ENCODE data around the gene PPP2R5D. TPM values are rescaled to one million over a fixed set of nuclear protein-coding genes. Genes with fewer than 3 reads are reported as not detected.

PPP2R5D gene
- total and polyA plus RNA-seq, 2 donors from 2014 or later: 21.8 to 22.6 TPM

DNA sequence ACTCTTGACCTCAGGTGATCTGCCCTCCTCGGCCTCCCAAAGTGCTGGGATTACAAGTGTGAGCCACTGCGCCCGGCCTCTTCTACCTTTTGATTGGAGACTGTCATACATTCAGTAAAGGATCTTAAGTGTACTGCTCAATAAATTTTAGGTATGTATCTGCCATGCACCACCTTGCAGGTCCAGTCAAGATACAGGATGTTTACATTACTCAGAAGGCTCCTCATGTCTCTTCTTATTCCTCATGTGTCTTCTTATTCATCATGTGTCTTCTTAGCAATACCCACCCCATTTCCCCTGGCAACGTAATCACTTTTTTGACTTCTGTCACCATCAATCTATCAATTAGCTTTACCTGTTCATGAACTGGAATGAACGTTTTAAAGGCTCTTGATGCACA is 21.5 kb downstream of the PPP2R5D start:
- no peak for DNase-seq
- Histone ChIP-seq H3K9ac (ENCODE audit: low read length in 3 of 3) (no peak overlapping the region), H3K36me3 (ENCODE audit: control insufficient read depth in 2 of 3, insufficient read depth in 3 of 3, low read length in 3 of 3) (peaks cover 6 to 30% (median 16%) of the 10 kb centered on the region in 3 donors), H3K9me3 (ENCODE audit: control insufficient read depth in 2 of 3, insufficient read depth in 1 of 3, low read length in 3 of 3) (no peaks in the 10 kb centered on the region), H3K27me3 (ENCODE audit: control insufficient read depth, insufficient read depth, low read length) (no peaks in the 10 kb centered on the region), H3K4me1 (ENCODE audit: control insufficient read depth in 2 of 3, insufficient read depth in 2 of 3, low read depth in 1 of 3, low read length in 3 of 3) (no peaks in the 10 kb centered on the region), H3K4me3 (ENCODE audit: low read length in 3 of 3) (no peak overlapping the region), H3K27ac (ENCODE audit: low read depth in 2 of 2, low read length in 2 of 2) (no peak overlapping the region)
- TF ChIP-seq, protein P1, sequence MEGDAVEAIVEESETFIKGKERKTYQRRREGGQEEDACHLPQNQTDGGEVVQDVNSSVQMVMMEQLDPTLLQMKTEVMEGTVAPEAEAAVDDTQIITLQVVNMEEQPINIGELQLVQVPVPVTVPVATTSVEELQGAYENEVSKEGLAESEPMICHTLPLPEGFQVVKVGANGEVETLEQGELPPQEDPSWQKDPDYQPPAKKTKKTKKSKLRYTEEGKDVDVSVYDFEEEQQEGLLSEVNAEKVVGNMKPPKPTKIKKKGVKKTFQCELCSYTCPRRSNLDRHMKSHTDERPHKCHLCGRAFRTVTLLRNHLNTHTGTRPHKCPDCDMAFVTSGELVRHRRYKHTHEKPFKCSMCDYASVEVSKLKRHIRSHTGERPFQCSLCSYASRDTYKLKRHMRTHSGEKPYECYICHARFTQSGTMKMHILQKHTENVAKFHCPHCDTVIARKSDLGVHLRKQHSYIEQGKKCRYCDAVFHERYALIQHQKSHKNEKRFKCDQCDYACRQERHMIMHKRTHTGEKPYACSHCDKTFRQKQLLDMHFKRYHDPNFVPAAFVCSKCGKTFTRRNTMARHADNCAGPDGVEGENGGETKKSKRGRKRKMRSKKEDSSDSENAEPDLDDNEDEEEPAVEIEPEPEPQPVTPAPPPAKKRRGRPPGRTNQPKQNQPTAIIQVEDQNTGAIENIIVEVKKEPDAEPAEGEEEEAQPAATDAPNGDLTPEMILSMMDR (IDR thresholded peaks at IDR 0.05; ENCODE audit: borderline replicate concordance, extremely low read depth, insufficient read depth): no peak
- intact Hi-C loops (cut with DNase I): no loop called here
- FAIRE-seq: no peak

DNA sequence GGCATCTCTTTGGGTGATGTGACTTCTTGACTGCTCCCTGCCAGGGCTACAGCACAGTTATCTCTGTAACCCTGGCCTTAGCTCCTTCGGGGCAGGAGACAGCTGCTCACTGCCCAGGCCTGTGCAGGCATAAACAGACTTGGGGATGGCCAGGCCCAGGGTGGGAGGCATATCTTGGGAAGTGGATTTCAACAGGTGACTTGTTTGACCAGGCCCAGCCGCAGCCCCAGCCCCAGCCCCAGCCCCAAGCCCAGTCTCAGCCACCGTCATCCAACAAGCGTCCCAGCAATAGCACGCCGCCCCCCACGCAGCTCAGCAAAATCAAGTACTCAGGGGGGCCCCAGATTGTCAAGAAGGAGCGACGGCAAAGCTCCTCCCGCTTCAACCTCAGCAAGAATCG is 21.9 kb downstream of the PPP2R5D start:
- Histone ChIP-seq H3K4me1 (ENCODE audit: control insufficient read depth in 2 of 3, insufficient read depth in 2 of 3, low read depth in 1 of 3, low read length in 3 of 3) (no peaks in the 10 kb centered on the region), H3K9ac (ENCODE audit: low read length in 3 of 3) (no peak overlapping the region), H3K27ac (ENCODE audit: low read depth in 2 of 2, low read length in 2 of 2) (no peak overlapping the region), H3K9me3 (ENCODE audit: control insufficient read depth in 2 of 3, insufficient read depth in 1 of 3, low read length in 3 of 3) (no peaks in the 10 kb centered on the region), H3K27me3 (ENCODE audit: control insufficient read depth, insufficient read depth, low read length) (no peaks in the 10 kb centered on the region), H3K36me3 (ENCODE audit: control insufficient read depth in 2 of 3, insufficient read depth in 3 of 3, low read length in 3 of 3) (peaks cover 6 to 34% (median 19%) of the 10 kb centered on the region in 3 donors), H3K4me3 (ENCODE audit: low read length in 3 of 3) (no peak overlapping the region)
- TF ChIP-seq, protein P1 (IDR thresholded peaks at IDR 0.05; ENCODE audit: borderline replicate concordance, extremely low read depth, insufficient read depth): no peak
- DNase-seq (no peak), FAIRE-seq (no peak)
- intact Hi-C loops (cut with DNase I): no loop called here

DNA sequence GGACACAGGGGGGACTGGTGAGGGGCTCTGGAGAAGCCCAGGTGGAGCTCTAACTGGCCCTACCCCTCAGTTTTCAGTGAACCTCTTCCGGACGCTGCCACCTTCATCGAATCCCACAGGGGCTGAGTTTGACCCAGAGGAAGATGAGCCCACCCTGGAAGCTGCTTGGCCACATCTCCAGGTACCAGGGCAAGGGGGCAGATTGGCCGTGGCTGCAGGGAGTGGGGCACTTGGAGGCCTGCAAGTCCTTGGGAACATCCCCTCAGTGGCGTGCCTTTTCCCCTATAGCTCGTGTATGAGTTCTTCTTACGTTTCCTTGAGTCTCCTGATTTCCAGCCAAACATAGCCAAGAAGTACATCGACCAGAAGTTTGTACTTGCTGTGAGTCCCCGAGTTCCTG is 22.8 kb downstream of the PPP2R5D start:
- FAIRE-seq (no peak), DNase-seq (no peak)
- H3K9ac ChIP-seq (ENCODE audit: low read length in 3 of 3): no peak overlapping the region
- no peak overlapping the region for H3K4me3 ChIP-seq (ENCODE audit: low read length in 3 of 3)
- intact Hi-C loops (cut with DNase I): no loop called here
- peaks cover 9 to 41% (median 21%) of the 10 kb centered on the region in 3 donors for H3K36me3 ChIP-seq (ENCODE audit: control insufficient read depth in 2 of 3, insufficient read depth in 3 of 3, low read length in 3 of 3)
- H3K4me1 ChIP-seq (ENCODE audit: control insufficient read depth in 2 of 3, insufficient read depth in 2 of 3, low read depth in 1 of 3, low read length in 3 of 3): no peaks in the 10 kb centered on the region
- H3K27me3 ChIP-seq (ENCODE audit: control insufficient read depth, insufficient read depth, low read length): no peaks in the 10 kb centered on the region
- no peaks in the 10 kb centered on the region for H3K9me3 ChIP-seq (ENCODE audit: control insufficient read depth in 2 of 3, insufficient read depth in 1 of 3, low read length in 3 of 3)
- TF ChIP-seq, protein P1 (IDR thresholded peaks at IDR 0.05; ENCODE audit: borderline replicate concordance, extremely low read depth, insufficient read depth): no peak
- H3K27ac ChIP-seq (ENCODE audit: low read depth in 2 of 2, low read length in 2 of 2): no peak overlapping the region

DNA sequence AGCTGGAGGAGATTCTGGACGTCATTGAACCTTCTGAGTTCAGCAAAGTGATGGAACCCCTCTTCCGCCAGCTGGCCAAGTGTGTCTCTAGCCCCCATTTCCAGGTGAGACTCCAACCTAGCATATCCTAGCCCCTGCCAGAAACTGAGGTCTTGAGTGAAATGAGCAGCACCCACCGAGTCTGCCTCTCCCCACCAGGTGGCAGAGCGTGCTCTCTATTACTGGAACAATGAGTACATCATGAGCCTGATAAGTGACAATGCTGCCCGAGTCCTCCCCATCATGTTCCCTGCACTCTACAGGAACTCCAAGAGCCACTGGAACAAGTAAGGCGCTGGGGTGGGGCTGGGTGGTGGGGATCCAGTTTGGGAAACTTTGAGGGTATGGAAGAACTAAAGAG is 24.8 kb downstream of the PPP2R5D start:
- no peak for FAIRE-seq
- Histone ChIP-seq H3K27me3 (ENCODE audit: control insufficient read depth, insufficient read depth, low read length) (no peaks in the 10 kb centered on the region), H3K9ac (ENCODE audit: low read length in 3 of 3) (no peak overlapping the region), H3K4me3 (ENCODE audit: low read length in 3 of 3) (no peak overlapping the region), H3K9me3 (ENCODE audit: control insufficient read depth in 2 of 3, insufficient read depth in 1 of 3, low read length in 3 of 3) (no peaks in the 10 kb centered on the region), H3K27ac (ENCODE audit: low read depth in 2 of 2, low read length in 2 of 2) (no peak overlapping the region), H3K4me1 (ENCODE audit: control insufficient read depth in 2 of 3, insufficient read depth in 2 of 3, low read depth in 1 of 3, low read length in 3 of 3) (peaks cover 2 to 6% (median 3%) of the 10 kb centered on the region in 3 donors), H3K36me3 (ENCODE audit: control insufficient read depth in 2 of 3, insufficient read depth in 3 of 3, low read length in 3 of 3) (peaks cover 9 to 41% (median 21%) of the 10 kb centered on the region in 3 donors)
- intact Hi-C loops (cut with DNase I): no loop called here
- peak in 3 of 5 donors; percentile 9 to 53 (median 24) for DNase-seq
- TF ChIP-seq, protein P1 (IDR thresholded peaks at IDR 0.05; ENCODE audit: borderline replicate concordance, extremely low read depth, insufficient read depth): peak; percentile 13
